Measurements from ENCODE around the gene CEP170B.

Gene CEP170B

DNA sequence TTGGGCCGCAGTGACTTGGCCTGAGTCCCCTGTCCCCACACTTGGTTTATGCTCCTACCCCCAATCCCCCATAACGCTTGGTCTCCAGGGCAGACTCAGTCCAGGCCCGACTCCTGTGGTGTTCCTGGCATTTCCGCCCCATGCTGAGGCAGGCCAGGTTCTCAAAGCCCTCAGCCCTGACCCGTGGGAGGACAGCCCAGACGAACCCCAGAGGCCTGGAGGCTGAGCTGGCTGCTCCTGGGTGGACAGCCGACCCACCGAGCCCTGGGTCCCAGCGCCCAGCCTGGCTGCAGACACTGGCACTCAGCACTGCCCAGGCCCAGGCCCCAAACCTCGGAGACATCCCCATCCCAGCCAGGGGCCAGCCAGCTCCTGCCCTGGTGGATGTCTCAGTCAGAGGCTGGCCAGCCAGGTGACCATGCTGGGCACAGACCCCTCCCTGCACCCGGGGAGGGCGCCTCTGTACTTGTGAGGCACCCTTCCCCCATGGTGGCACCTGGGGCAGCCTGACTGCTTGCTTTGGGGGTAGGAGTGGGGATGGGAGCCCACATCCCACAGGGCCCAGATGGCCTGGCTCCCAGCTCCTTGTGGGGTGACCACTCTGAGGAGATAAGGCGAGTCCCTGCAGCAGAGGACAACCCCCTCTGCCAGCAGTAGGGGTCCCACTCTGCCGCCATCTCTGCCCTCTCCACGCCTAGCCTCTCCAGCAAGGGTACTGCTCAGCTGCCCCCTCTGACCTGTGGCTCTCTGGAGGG is 61.0 kb downstream of the CEP170B start:
- no peak overlapping the region for H2AK5ac ChIP-seq (ENCODE audit: low read length)
- peaks cover 5% of the 10 kb centered on the region for H3K27me3 ChIP-seq (ENCODE audit: insufficient read depth, low read length, poor library complexity)
- no peak overlapping the region for H3K18ac ChIP-seq (ENCODE audit: low read length)
- no peak overlapping the region for H3K4me2 ChIP-seq (ENCODE audit: low read length)
- H3K56ac ChIP-seq (ENCODE audit: low read length) = no peak overlapping the region
- H3K9ac ChIP-seq (ENCODE audit: low read length) = no peak overlapping the region
- no peak overlapping the region for H4K5ac ChIP-seq (ENCODE audit: low read length)
- H4K8ac ChIP-seq (ENCODE audit: low read depth, low read length) = no peak overlapping the region
- DNase-seq = no peak
- H3K4me1 ChIP-seq (ENCODE audit: control insufficient read depth, low read depth, low read length) = no peaks in the 10 kb centered on the region
- no peak overlapping the region for H3K4ac ChIP-seq (ENCODE audit: low read depth, low read length)
- no peak overlapping the region for H2BK15ac ChIP-seq (replicated peaks; ENCODE audit: low read depth)
- no peaks in the 10 kb centered on the region for H3K36me3 ChIP-seq (ENCODE audit: control insufficient read depth, insufficient read depth, low read length)
- WGBS (ENCODE audit: extremely low coverage, insufficient coverage, low lambda C conversion rate) = no CpG with 5 or more reads among the region's 15 CpGs
- H2BK5ac ChIP-seq (ENCODE audit: low read length) = no peak overlapping the region
- no peak overlapping the region for H3K27ac ChIP-seq (ENCODE audit: low read depth, low read length)
- no peak overlapping the region for H3K23ac ChIP-seq (ENCODE audit: low read length)
- H3K79me1 ChIP-seq (ENCODE audit: low read length) = no peaks in the 10 kb centered on the region
- no peaks in the 10 kb centered on the region for H3K79me2 ChIP-seq (ENCODE audit: control insufficient read depth, insufficient read depth, low read length)
- H3K4me3 ChIP-seq (ENCODE audit: low read length) = no peak overlapping the region
- no peak overlapping the region for H2BK120ac ChIP-seq (ENCODE audit: low read depth, low read length)

DNA sequence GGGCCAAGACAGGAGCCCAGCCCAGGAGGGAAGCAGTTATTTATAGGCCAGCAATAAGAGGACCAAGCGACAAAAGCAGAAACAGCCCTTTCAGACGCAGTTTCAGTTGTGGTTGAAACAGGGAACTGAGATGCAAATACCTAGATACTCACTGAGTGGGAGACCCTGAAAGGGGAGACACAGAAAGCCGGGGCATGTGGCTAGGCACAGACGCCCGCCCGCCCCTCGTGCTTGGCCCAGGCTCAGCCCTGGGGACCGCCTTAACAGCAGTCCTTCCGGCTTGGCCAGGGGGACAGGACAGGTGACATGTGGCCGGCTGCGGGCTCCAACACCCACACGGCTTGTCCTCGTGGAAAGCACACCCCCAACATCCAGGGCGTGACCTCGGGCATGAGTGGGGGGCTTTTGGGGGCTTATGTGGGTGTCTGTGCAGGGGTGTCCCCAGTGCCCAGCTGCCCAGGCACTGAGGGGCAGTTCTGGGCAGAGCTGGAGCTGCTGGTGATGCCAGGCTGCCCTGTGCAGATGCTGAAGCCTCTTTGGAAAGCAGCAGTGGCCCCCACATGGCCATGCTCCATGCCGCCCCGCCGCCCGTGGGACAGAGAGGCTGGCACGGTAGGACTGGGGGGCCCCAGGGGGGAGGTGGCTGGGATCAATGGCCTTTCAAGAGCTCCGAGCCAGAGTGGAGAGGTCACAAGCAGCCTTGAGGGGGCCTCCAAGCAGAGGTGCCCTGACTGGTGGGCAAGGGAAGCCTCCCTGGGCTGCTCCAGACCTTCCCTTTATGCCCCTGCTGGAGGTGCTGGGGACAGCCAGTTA is 61.8 kb downstream of the CEP170B start:
- Histone ChIP-seq H4K5ac (ENCODE audit: low read length) (no peak overlapping the region), H2AK5ac (ENCODE audit: low read length) (no peak overlapping the region), H3K79me1 (ENCODE audit: low read length) (no peaks in the 10 kb centered on the region), H2BK5ac (ENCODE audit: low read length) (no peak overlapping the region), H4K8ac (ENCODE audit: low read depth, low read length) (no peak overlapping the region), H3K36me3 (ENCODE audit: control insufficient read depth, insufficient read depth, low read length) (no peaks in the 10 kb centered on the region), H3K18ac (ENCODE audit: low read length) (no peak overlapping the region), H3K4me2 (ENCODE audit: low read length) (no peak overlapping the region), H3K23ac (ENCODE audit: low read length) (no peak overlapping the region), H3K27me3 (ENCODE audit: insufficient read depth, low read length, poor library complexity) (peaks cover 9% of the 10 kb centered on the region), H3K4ac (ENCODE audit: low read depth, low read length) (no peak overlapping the region), H3K27ac (ENCODE audit: low read depth, low read length) (no peak overlapping the region), H2BK15ac (replicated peaks; ENCODE audit: low read depth) (no peak overlapping the region), H3K4me1 (ENCODE audit: control insufficient read depth, low read depth, low read length) (no peaks in the 10 kb centered on the region), H3K9ac (ENCODE audit: low read length) (no peak overlapping the region), H2BK120ac (ENCODE audit: low read depth, low read length) (no peak overlapping the region), H3K56ac (ENCODE audit: low read length) (no peak overlapping the region), H3K79me2 (ENCODE audit: control insufficient read depth, insufficient read depth, low read length) (no peaks in the 10 kb centered on the region), H3K4me3 (ENCODE audit: low read length) (no peak overlapping the region)
- WGBS (ENCODE audit: extremely low coverage, insufficient coverage, low lambda C conversion rate) = no CpG with 5 or more reads among the region's 21 CpGs
- DNase-seq = no peak

DNA sequence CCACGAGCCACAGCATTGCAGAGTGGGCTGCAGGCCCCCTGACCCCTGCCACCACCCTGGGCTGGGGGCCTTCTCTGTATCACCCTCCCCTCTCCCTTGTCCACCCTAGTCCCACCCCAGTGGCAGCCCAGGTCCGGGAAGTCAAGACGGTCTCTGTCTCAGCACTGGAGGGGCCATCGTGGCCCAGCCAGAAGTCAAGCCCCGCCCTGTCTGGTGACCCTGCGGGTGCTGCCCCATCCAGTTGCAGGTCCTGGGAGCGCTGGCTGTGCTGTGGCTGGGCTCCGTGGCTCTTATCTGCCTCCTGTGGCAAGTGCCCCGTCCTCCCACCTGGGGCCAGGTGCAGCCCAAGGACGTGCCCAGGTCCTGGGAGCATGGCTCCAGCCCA is 62.4 kb downstream of the CEP170B start:
- Histone ChIP-seq H3K23ac (ENCODE audit: low read length) (no peak overlapping the region), H2BK120ac (ENCODE audit: low read depth, low read length) (no peak overlapping the region), H2BK15ac (replicated peaks; ENCODE audit: low read depth) (no peak overlapping the region), H3K27ac (ENCODE audit: low read depth, low read length) (no peak overlapping the region), H4K8ac (ENCODE audit: low read depth, low read length) (no peak overlapping the region), H3K36me3 (ENCODE audit: control insufficient read depth, insufficient read depth, low read length) (no peaks in the 10 kb centered on the region), H4K5ac (ENCODE audit: low read length) (no peak overlapping the region), H3K79me2 (ENCODE audit: control insufficient read depth, insufficient read depth, low read length) (no peaks in the 10 kb centered on the region), H3K4ac (ENCODE audit: low read depth, low read length) (no peak overlapping the region), H3K18ac (ENCODE audit: low read length) (no peak overlapping the region), H3K79me1 (ENCODE audit: low read length) (no peaks in the 10 kb centered on the region), H2AK5ac (ENCODE audit: low read length) (no peak overlapping the region), H3K4me1 (ENCODE audit: control insufficient read depth, low read depth, low read length) (no peaks in the 10 kb centered on the region), H3K56ac (ENCODE audit: low read length) (no peak overlapping the region), H3K4me3 (ENCODE audit: low read length) (no peak overlapping the region), H3K9ac (ENCODE audit: low read length) (no peak overlapping the region), H3K27me3 (ENCODE audit: insufficient read depth, low read length, poor library complexity) (peaks cover 14% of the 10 kb centered on the region), H3K4me2 (ENCODE audit: low read length) (no peak overlapping the region), H2BK5ac (ENCODE audit: low read length) (no peak overlapping the region)
- DNase-seq = no peak
- no CpG with 5 or more reads among the region's 10 CpGs for WGBS (ENCODE audit: extremely low coverage, insufficient coverage, low lambda C conversion rate)

DNA sequence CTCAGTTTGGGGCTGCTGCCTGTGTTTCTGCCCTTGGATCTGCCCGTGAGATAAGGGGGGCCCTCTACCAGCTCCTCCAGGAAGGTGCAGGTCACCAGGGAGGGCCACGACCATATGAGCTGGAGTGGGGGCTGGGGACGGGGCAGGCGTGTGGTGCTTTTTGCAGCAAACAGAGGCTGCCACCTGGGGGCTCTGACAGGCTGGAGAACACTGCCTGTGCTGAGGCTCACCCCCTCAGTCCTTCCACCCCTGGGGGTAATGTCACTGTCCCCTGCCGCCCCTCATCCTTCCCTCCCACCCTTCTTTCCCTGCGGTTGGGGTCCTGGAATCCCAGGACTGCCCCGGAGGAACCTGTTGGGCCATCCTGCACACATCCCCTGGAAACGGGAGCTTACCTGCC is 62.8 kb downstream of the CEP170B start:
- no peak overlapping the region for H3K23ac ChIP-seq (ENCODE audit: low read length)
- no peak overlapping the region for H2AK5ac ChIP-seq (ENCODE audit: low read length)
- no peak overlapping the region for H3K56ac ChIP-seq (ENCODE audit: low read length)

DNA sequence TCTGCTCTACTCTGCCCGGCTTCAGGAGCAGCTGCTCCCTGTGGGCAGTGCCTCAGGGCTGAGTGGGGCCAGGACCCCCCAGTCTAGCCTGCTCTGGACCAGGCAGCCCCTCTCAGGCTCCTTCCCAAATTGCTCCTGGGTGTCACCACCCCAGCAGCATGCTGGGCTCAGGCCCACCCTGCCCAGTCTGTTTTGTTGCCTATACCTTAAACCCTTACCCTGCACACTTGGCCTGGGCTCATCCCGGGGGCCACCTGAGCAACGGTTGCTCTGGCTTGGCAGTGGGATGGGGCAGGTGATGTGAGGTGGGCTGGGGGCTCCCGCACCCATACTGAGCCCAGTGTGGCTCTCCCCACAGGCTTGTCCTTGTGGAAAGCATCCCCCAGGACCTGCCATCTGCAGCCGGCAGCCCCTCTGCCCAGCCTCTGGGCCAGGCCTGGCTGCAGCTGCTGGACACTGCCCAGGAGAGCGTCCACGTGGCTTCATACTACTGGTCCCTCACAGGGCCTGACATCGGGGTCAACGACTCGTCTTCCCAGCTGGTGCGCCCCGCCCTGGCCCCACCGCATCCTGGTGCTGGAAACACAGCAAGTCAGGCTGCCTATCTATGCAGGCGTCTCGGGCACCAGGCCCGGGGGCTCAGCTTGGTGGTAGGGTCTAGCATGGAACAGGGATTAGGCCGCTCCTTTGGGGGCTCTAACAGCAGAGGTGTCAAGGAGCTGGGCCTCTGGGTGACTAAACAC is 63.5 kb downstream of the CEP170B start:
- no peak overlapping the region for H3K9ac ChIP-seq (ENCODE audit: low read length)
- no peaks in the 10 kb centered on the region for H3K79me2 ChIP-seq (ENCODE audit: control insufficient read depth, insufficient read depth, low read length)
- no CpG with 5 or more reads among the region's 17 CpGs for WGBS (ENCODE audit: extremely low coverage, insufficient coverage, low lambda C conversion rate)
- no peak overlapping the region for H3K4me2 ChIP-seq (ENCODE audit: low read length)
- no peak overlapping the region for H2BK15ac ChIP-seq (replicated peaks; ENCODE audit: low read depth)
- no peak overlapping the region for H3K4ac ChIP-seq (ENCODE audit: low read depth, low read length)
- no peak overlapping the region for H3K4me3 ChIP-seq (ENCODE audit: low read length)
- no peaks in the 10 kb centered on the region for H3K79me1 ChIP-seq (ENCODE audit: low read length)
- no peak overlapping the region for H4K5ac ChIP-seq (ENCODE audit: low read length)
- no peak overlapping the region for H3K27ac ChIP-seq (ENCODE audit: low read depth, low read length)
- H3K36me3 ChIP-seq (ENCODE audit: control insufficient read depth, insufficient read depth, low read length) = no peaks in the 10 kb centered on the region
- no peak overlapping the region for H3K23ac ChIP-seq (ENCODE audit: low read length)
- H3K56ac ChIP-seq (ENCODE audit: low read length) = no peak overlapping the region
- H4K8ac ChIP-seq (ENCODE audit: low read depth, low read length) = no peak overlapping the region
- H3K27me3 ChIP-seq (ENCODE audit: insufficient read depth, low read length, poor library complexity) = peaks cover 20% of the 10 kb centered on the region
- H3K4me1 ChIP-seq (ENCODE audit: control insufficient read depth, low read depth, low read length) = no peaks in the 10 kb centered on the region
- no peak overlapping the region for H3K18ac ChIP-seq (ENCODE audit: low read length)
- H2BK120ac ChIP-seq (ENCODE audit: low read depth, low read length) = no peak overlapping the region
- DNase-seq = no peak
- no peak overlapping the region for H2BK5ac ChIP-seq (ENCODE audit: low read length)
- H2AK5ac ChIP-seq (ENCODE audit: low read length) = no peak overlapping the region

More for the DNA sequence above, 62.8 kb downstream of the CEP170B start:
- Histone ChIP-seq H3K4me2 (ENCODE audit: low read length) (no peak overlapping the region), H4K8ac (ENCODE audit: low read depth, low read length) (no peak overlapping the region), H2BK5ac (ENCODE audit: low read length) (no peak overlapping the region), H3K4me1 (ENCODE audit: control insufficient read depth, low read depth, low read length) (no peaks in the 10 kb centered on the region), H3K4me3 (ENCODE audit: low read length) (no peak overlapping the region), H3K27ac (ENCODE audit: low read depth, low read length) (no peak overlapping the region), H3K27me3 (ENCODE audit: insufficient read depth, low read length, poor library complexity) (peaks cover 18% of the 10 kb centered on the region), H3K4ac (ENCODE audit: low read depth, low read length) (no peak overlapping the region), H4K5ac (ENCODE audit: low read length) (no peak overlapping the region), H3K79me2 (ENCODE audit: control insufficient read depth, insufficient read depth, low read length) (no peaks in the 10 kb centered on the region), H3K9ac (ENCODE audit: low read length) (no peak overlapping the region), H3K79me1 (ENCODE audit: low read length) (no peaks in the 10 kb centered on the region), H2BK120ac (ENCODE audit: low read depth, low read length) (no peak overlapping the region), H3K36me3 (ENCODE audit: control insufficient read depth, insufficient read depth, low read length) (no peaks in the 10 kb centered on the region), H3K18ac (ENCODE audit: low read length) (no peak overlapping the region), H2BK15ac (replicated peaks; ENCODE audit: low read depth) (no peak overlapping the region)
- no peak for DNase-seq
- no CpG with 5 or more reads among the region's 8 CpGs for WGBS (ENCODE audit: extremely low coverage, insufficient coverage, low lambda C conversion rate)
